Adipocyte (in vitro differentiated cells): Measurements from ENCODE around the gene RALGPS1.
A peak's percentile ranks its signal among the peaks of the same experiment; 100 is the strongest.

ENCODE experiments used
- DNase-seq: peaks from one replicate; pipeline ENCODE4 v3.0.0-alpha.2; 2015; ENCODE audit warnings: low read depth
- H3K27me3 ChIP-seq: replicated peaks from 2 replicates; pipeline ENCODE4 v1.7.0; 2013; ENCODE audit warnings: mild to moderate bottlenecking, low read length, moderate library complexity; ENCODE audit not compliant: control insufficient read depth, insufficient read depth
- H3K36me3 ChIP-seq: 2 replicates; pipeline ENCODE4 v1.7.0; 2013; ENCODE audit warnings: low read length, mild to moderate bottlenecking, moderate library complexity; ENCODE audit not compliant: control insufficient read depth, insufficient read depth, severe bottlenecking
- H3K4me1 ChIP-seq: 2 replicates; pipeline ENCODE4 v1.7.0; 2013; ENCODE audit warnings: mild to moderate bottlenecking, low read length, moderate library complexity; ENCODE audit not compliant: control insufficient read depth, insufficient read depth
- H3K4me3 ChIP-seq: 2 replicates; pipeline ENCODE4 v1.7.0; 2013; ENCODE audit warnings: mild to moderate bottlenecking, low read length, moderate library complexity
- H3K9ac ChIP-seq: 2 replicates; pipeline ENCODE4 v1.7.0; 2013; ENCODE audit warnings: mild to moderate bottlenecking, low read length, moderate library complexity
- H3K9me3 ChIP-seq: 2 replicates; pipeline ENCODE4 v1.7.0; 2013; ENCODE audit warnings: mild to moderate bottlenecking, low read length, moderate library complexity; ENCODE audit not compliant: control insufficient read depth

Gene RALGPS1

DNA sequence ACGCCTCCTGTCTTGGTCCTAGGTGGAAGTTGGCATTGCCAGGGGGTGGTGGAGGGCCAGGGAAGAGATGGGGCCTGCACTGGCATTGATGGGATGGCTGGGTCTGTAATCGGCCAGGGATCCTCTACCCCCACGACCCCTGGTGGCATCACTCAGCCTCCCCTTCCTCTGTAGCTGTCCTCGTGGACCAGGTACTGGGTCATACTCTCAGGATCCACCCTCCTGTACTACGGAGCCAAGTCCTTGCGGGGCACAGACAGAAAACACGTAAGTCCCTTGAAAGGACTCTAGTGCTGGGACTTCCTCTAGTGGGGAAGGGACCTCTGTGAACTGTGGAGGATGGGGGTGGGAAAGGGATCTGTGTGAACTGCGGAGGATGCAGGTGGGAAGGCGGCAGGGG, 297.9 kb downstream of the RALGPS1 start:
- Histone ChIP-seq H3K9me3 (no peaks in the 10 kb centered on the region), H3K4me3 (no peak overlapping the region), H3K36me3 (no peaks in the 10 kb centered on the region), H3K4me1 (peaks cover 4% of the 10 kb centered on the region), H3K27me3 (peaks cover 69% of the 10 kb centered on the region), H3K9ac (no peak overlapping the region)
- DNase-seq: no peak

DNA sequence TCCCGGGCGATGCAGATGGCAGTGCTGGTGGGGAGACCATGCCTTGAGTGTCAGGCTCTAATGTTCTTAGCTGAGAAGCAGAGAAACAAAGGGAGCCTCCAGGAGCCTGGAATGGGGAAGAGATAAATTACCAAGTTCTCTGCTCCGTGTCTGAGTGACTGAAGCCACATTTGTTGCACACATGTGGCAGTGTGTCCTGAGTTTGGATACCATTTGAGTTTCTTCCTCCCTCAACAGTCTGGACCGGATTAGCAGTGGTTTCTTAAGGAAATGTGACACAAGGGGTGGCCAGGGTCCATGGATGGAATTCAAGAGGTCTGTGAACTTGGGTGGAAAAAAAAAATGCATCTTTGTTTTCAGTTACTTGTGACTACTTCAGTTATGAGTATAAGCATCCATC, 299.3 kb downstream of the RALGPS1 start:
- no peaks in the 10 kb centered on the region for H3K36me3 ChIP-seq
- no peak for DNase-seq
- peaks cover 4% of the 10 kb centered on the region for H3K4me1 ChIP-seq
- peaks cover 69% of the 10 kb centered on the region for H3K27me3 ChIP-seq
- H3K4me3 ChIP-seq: no peak overlapping the region
- no peak overlapping the region for H3K9ac ChIP-seq
- H3K9me3 ChIP-seq: no peaks in the 10 kb centered on the region

DNA sequence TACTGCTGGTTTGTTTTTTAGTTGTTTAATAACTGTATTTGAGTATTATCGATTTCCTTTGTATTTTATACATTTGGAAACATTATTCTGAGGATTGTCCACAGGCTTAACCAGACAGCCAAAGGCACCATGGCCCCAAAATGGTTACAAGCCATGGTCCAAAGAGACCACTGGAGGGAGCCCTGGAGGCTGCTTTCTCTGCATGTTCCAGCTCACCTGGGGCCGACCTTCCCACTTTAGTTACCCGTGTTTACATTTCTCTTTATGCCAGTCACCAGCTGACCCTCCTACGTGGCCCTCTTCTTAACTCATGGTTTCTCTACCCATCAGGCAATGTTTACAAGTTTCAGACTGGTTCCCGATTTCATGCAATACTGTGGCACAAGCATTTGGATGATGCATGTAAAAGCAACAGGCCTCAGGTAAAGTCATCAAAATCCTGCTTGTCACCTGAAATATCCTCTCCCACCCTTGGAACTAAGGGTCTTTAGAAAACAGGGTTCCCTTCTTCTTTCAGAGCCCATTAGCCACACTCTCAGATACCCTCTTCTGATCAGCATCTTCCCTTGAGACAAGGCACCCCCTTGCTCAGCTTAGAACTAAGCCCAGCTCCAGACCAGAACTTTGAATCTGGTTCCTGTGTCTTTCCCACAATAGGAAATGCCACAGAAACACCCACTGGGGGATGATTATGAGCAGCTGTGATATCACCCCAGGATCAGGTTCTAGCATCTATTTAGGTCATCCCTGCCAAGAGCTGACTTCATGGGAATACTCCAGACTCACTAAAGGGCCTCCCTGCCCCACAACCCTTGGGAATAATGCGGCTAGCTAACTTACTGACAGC, 300.1 kb downstream of the RALGPS1 start:
- peak; percentile 76 for DNase-seq

DNA sequence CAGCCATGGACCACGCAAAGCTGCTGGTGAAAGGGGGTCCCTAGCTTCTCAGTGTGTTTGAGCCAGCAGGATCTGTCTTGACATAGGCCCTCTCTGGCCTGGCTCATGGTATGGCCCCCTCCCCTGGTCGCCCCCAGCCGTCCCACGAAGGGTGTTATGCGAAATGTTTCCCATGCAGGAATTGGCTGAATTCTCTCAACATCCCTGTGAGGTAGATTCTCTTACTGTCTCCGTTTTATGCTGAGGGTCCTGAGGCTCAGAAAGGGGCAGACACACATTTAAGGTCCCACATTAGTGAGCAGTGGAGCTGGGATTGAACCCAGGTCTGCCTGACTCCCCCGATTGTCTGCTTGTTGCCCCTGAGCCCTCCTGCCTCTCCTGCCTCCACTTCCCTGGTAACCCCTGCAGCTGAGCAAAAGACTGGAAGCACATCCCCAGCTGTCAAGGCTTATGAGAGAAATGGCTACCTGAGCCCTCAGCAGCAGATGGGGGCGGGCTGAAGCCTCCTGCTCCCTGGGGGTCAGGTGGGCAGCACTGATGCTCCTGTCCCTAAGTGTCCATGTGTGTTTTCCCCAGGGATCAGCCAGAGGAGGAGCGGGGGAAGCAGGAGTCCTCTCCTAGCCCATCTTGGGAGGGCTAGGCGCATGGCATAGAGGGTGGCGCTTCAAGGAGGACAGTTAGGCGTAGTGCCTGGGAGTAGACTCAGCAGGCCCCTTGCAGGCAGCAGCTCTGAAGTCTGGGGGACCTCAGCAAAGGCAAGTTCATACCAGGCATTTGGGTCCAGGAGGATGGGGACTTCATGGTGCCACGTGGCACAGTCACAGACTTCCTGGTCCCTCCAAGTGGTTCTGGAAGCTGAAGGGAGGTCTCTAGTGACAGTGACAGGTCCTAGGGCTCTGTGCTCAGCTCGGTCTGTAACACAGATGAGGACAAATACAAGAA, 301.0 kb downstream of the RALGPS1 start:
- Histone ChIP-seq H3K4me1 (no peaks in the 10 kb centered on the region), H3K4me3 (no peak overlapping the region), H3K9ac (no peak overlapping the region), H3K36me3 (no peaks in the 10 kb centered on the region), H3K9me3 (no peaks in the 10 kb centered on the region), H3K27me3 (peaks cover 60% of the 10 kb centered on the region)
- DNase-seq: no peak

More for the DNA sequence above, 300.1 kb downstream of the RALGPS1 start:
- no peaks in the 10 kb centered on the region for H3K36me3 ChIP-seq
- H3K4me1 ChIP-seq: peaks cover 4% of the 10 kb centered on the region
- H3K27me3 ChIP-seq: peaks cover 67% of the 10 kb centered on the region
- H3K4me3 ChIP-seq: no peak overlapping the region
- no peak overlapping the region for H3K9ac ChIP-seq
- no peaks in the 10 kb centered on the region for H3K9me3 ChIP-seq

DNA sequence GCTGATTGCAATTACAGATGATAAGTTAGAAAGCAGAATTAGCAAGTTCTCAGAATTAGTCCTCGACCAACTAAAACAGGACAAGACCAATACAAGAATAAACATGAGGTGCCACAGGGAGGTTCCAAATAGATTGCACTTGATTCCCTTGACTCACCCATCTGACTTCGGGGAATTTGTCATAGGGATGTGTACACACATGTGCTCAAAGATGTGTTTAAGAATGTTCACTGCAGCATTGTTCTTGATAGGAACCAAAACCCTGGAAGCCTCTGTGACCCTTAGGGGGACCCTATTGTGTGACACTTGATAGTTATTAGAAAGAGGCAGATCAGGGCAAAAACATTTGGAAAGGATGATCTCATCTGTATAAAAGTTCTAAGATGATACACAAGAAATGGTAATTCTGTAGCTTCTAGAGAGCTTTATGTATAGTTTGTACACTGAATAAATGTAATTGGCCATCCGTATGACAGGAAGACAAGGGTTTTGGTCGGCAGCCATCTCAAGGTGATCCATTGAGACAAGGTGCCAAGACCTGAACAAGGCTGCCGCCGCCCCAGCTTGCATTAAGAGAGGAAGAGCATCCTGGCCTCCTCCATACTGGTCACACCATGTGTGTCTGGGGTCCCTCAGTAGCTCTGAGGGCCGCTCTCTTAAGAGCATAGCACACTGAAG, 301.8 kb downstream of the RALGPS1 start:
- H3K9ac ChIP-seq: no peak overlapping the region
- H3K9me3 ChIP-seq: no peaks in the 10 kb centered on the region
- no peak for DNase-seq

DNA sequence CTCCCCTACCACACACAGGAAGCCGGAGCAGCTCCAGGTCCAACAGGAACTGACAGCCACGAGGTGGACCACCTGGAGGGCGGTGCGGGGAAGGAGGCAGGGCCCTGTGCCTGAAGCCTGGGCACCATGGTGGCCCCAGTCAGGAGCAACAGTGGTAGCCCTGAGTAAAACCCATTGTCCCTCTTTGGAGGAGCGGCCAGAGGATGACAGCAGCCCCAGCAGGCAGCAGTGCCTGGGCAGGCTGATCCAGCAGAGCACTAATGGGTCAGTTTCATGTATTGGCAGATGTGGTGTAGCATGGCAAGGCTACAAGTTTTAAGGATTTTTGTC, 302.3 kb downstream of the RALGPS1 start:
- no peaks in the 10 kb centered on the region for H3K9me3 ChIP-seq
- H3K4me1 ChIP-seq: no peaks in the 10 kb centered on the region
- H3K36me3 ChIP-seq: no peaks in the 10 kb centered on the region
- no peak overlapping the region for H3K4me3 ChIP-seq
- H3K9ac ChIP-seq: no peak overlapping the region
- no peak for DNase-seq
- peaks cover 62% of the 10 kb centered on the region for H3K27me3 ChIP-seq

More for the DNA sequence above, 301.8 kb downstream of the RALGPS1 start:
- Histone ChIP-seq H3K27me3 (peaks cover 62% of the 10 kb centered on the region), H3K4me3 (no peak overlapping the region), H3K4me1 (no peaks in the 10 kb centered on the region), H3K36me3 (no peaks in the 10 kb centered on the region)

DNA sequence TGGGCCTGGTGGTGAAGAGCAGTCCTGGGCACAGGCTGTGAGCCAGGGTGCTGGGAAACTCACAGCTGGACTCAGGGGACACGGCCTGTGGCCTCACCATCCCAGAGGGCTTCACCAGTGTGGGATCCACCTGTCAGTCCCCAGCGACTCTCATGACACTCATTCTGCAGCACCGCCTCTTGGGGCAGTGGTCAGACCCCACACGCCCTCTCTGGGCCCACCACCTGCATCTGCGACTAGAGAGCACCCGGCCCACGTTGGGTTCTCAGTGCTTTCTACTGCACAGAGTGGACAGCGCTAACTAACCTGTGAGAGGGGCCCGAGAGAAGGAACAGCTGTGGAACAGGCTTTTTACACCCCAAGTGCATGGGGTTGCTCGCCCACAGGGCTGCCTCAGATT, 304.2 kb downstream of the RALGPS1 start:
- Histone ChIP-seq H3K4me1 (no peaks in the 10 kb centered on the region), H3K36me3 (no peaks in the 10 kb centered on the region), H3K9me3 (no peaks in the 10 kb centered on the region), H3K9ac (no peak overlapping the region), H3K27me3 (peaks cover 62% of the 10 kb centered on the region), H3K4me3 (no peak overlapping the region)
- DNase-seq: no peak

DNA sequence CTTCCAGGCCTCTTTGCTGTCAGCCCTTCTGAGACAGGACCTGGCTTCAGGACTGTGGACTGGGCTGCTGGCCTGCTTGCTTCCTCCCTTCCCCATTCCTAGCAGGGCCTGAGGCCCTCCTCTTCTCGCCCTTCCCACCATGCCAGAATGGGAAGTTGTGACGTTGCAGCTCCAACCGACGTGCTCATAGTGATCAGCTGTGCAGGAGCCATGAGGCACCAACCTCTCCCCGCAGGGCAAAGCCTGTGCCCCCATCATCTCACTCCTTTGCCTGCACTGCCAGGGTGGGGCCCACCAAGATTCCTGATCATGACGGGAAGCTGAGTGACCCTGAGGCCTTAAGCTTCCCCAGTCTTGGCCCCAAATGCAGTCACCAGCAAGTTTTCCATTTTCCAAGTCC, 304.9 kb downstream of the RALGPS1 start:
- Histone ChIP-seq H3K9ac (no peak overlapping the region), H3K36me3 (no peaks in the 10 kb centered on the region), H3K27me3 (peaks cover 61% of the 10 kb centered on the region), H3K9me3 (no peaks in the 10 kb centered on the region), H3K4me1 (no peaks in the 10 kb centered on the region), H3K4me3 (no peak overlapping the region)
- DNase-seq: no peak

DNA sequence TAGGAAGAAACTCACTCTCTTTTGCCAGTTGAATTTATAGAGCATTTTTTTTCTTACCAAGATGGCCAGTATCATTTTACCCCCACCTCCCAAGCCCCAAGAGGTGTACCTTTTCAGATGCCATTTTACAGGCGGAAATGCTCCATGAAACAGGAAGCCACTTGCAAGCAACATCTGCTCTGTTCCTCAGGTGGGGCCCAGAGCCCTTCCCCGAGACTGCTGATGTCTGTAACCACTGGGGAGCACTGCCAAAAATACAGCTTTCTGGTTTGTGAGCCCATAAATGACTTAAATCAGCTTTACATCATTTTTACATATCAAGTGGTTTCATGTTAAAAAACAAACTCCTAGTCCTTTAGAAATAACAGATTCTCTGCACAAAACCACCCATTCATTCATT, 307.1 kb downstream of the RALGPS1 start:
- Histone ChIP-seq H3K27me3 (peaks cover 55% of the 10 kb centered on the region), H3K9me3 (no peaks in the 10 kb centered on the region), H3K4me3 (no peak overlapping the region), H3K4me1 (no peaks in the 10 kb centered on the region), H3K9ac (no peak overlapping the region), H3K36me3 (no peaks in the 10 kb centered on the region)
- no peak for DNase-seq

DNA sequence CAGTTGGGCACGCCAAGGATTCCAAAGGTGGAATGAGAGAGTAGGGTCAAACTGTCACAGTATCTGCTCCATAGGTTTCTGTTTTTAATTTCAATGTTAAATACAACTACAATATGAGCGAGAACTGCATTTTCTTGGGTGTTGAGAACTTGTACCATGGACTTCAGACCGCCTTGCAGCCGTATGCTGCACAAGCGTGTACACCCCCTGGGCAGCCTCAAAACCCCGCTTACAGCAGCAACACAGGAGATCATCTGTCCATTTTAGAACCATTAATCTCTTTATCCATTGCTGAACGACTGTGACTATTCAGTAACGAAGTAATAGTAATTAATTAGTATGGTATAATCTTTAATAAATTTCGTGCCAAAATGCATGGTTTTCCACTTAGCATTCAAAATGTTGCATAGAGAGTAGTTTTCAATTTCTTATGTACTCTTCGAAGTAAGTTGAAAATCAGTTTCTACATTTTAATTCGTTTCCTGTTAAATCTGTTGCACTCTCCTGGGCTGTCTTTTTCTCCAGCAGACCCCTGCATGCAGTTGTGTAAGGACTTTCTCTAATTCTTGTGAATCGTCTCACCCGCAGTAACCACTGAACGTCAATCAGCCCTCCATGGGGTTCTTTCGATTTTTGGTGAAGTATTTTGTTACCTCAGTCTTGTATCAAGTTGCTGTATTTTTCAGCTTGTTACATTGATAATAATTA, 308.0 kb downstream of the RALGPS1 start:
- Histone ChIP-seq H3K9ac (no peak overlapping the region), H3K27me3 (peaks cover 51% of the 10 kb centered on the region), H3K36me3 (no peaks in the 10 kb centered on the region), H3K4me3 (no peak overlapping the region), H3K4me1 (no peaks in the 10 kb centered on the region), H3K9me3 (no peaks in the 10 kb centered on the region)
- no peak for DNase-seq
